Measurements from ENCODE around the gene SYS1. TPM values are rescaled to one million over a fixed set of nuclear protein-coding genes. Genes with fewer than 3 reads are reported as not detected.

The SYS1 gene
- total RNA-seq, 6 donors from 2014 or later: 31.0 to 61.4 (median 50.7) TPM

DNA sequence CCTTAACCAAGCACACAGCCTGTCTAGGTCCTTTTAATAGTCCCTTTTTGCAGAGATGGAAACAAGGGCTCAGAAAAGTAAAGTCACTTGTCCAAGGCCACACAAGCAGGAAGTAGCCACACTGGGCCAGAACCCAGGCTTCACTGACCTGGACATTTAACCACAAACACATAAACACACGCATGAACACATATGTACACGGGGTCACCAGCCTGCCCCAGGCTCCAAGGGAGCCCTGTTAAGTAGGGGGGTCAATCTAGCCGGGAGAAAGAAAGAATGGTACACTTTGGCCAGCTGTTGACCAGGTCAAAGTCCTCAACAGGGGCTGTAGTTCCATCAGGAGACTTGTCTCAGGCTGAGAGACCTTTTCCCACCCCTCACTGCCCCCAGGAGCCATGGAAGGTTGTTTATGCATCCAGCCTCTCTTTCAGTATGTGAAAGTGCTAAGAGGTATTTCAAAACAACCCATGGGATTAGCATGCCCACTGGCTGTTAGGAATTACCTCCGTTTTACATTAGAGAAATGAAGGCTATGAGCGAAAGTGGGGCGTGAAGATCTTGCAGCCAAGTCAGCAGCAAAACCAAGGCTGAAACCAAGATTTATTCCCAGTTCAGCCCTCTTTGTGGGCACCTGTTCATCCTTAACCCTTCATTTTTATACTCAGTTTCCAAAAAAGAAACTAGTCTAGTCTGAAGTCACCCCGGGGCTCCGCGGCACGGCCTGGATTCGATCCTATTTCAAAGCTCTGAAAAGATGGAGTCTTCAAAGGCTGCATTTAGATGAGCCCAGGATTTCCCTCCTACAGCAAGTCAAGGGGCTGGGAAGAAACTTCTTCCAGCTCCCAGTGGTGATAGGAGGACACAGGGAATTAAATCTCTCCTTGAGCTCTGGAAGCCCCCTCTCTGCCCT is 24.6 kb upstream of the SYS1 start:
- Histone ChIP-seq H3K27me3 (no peaks in the 10 kb centered on the region), H3K4me3 (peak overlapping the region in 1 of 4 donors; percentile 7), H3K27ac (peak overlapping the region; percentile 76 to 92 (median 92)), H3K4me1 (peaks cover 39 to 72% (median 54%) of the 10 kb centered on the region in 4 donors), H3K36me3 (peaks cover 3 to 44% (median 17%) of the 10 kb centered on the region in 4 donors), H3K9me3 (no peaks in the 10 kb centered on the region)
- TF ChIP-seq POLR2A (IDR thresholded peaks at IDR 0.05) (peak in 1 of 4 donors; percentile 7), POLR2AphosphoS5 (IDR thresholded peaks at IDR 0.05) (no peak), CTCF (IDR thresholded peaks at IDR 0.05) (no peak), EP300 (IDR thresholded peaks at IDR 0.05) (no peak)
- 75 to 76% methylated on average over 10 to 11 of the region's 11 CpGs for WGBS, 2 donors
- DNase-seq (peak in 1 of 2 donors; percentile 27), ATAC-seq (ENCODE audit: low FRiP score in 2 of 2) (no peak)

DNA sequence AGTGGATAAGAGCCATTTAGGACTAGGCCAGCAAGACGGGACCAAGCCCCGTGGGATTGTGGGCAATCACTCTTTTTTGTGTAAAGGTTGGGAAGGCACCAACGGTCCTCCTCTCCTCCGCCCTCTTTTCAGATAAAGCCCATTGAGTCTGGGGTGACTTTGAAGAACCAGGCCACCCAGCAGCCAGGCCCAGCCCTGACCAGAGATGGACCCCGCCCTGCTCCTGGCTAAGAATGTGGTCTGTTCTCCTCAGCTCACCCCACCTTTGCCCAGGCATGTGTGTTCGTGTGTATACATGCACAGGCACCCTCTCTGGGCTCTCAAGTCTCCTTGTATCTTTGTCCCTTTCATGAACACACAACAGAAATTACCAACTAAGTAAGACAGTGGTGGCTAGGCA is 23.9 kb upstream of the SYS1 start:
- Histone ChIP-seq H3K4me1 (peaks cover 46 to 80% (median 59%) of the 10 kb centered on the region in 4 donors), H3K9me3 (no peaks in the 10 kb centered on the region), H3K27me3 (no peaks in the 10 kb centered on the region), H3K27ac (peak overlapping the region; percentile 76 to 92 (median 92)), H3K36me3 (peaks cover 3 to 39% (median 16%) of the 10 kb centered on the region in 4 donors), H3K4me3 (no peak overlapping the region)
- ATAC-seq (ENCODE audit: low FRiP score in 2 of 2) (no peak), DNase-seq (peak; percentile 22 to 59)
- WGBS, 2 donors: 55 to 87% methylated on average over 6 of the region's 6 CpGs
- TF ChIP-seq EP300 (IDR thresholded peaks at IDR 0.05) (no peak), CTCF (IDR thresholded peaks at IDR 0.05) (no peak), POLR2A (IDR thresholded peaks at IDR 0.05) (no peak), POLR2AphosphoS5 (IDR thresholded peaks at IDR 0.05) (no peak)

GRCh38 chr20:45339799-45340198 is 23.2 kb upstream of the SYS1 start:
- Histone ChIP-seq H3K9me3 (no peaks in the 10 kb centered on the region), H3K4me1 (peaks cover 53 to 85% (median 66%) of the 10 kb centered on the region in 4 donors), H3K4me3 (no peak overlapping the region), H3K27ac (peak overlapping the region; percentile 76 to 92 (median 92)), H3K36me3 (peaks cover 3 to 33% (median 13%) of the 10 kb centered on the region in 4 donors), H3K27me3 (no peaks in the 10 kb centered on the region)
- DNase-seq (no peak), ATAC-seq (ENCODE audit: low FRiP score in 2 of 2) (no peak)
- TF ChIP-seq POLR2A (IDR thresholded peaks at IDR 0.05) (no peak), CTCF (IDR thresholded peaks at IDR 0.05) (no peak), EP300 (IDR thresholded peaks at IDR 0.05) (no peak), POLR2AphosphoS5 (IDR thresholded peaks at IDR 0.05) (no peak)
- 97 to 100% methylated on average over 1 to 2 of the region's 2 CpGs for WGBS, 2 donors

- H3K36me3 ChIP-seq: peaks cover 0 to 28% (median 10%) of the 10 kb centered on the region in 4 donors
- H3K27ac ChIP-seq: peak overlapping the region; percentile 91 to 92 (median 92)
- peak in 1 of 2 donors; percentile 1 for ATAC-seq (ENCODE audit: low FRiP score in 2 of 2)
- peak in 2 of 4 donors; percentile 11 to 35 for TF ChIP-seq EP300 (IDR thresholded peaks at IDR 0.05)
- no peak for TF ChIP-seq CTCF (IDR thresholded peaks at IDR 0.05)
- TF ChIP-seq POLR2A (IDR thresholded peaks at IDR 0.05): peak in 1 of 4 donors; percentile 25
- peak in 1 of 2 donors; percentile 49 for TF ChIP-seq POLR2AphosphoS5 (IDR thresholded peaks at IDR 0.05)
- H3K4me3 ChIP-seq: no peak overlapping the region
- H3K4me1 ChIP-seq: peaks cover 58 to 91% (median 69%) of the 10 kb centered on the region in 4 donors
- peak in 1 of 2 donors; percentile 66 for DNase-seq
- WGBS, 2 donors: 55 to 59% methylated on average over 5 of the region's 5 CpGs
- no peaks in the 10 kb centered on the region for H3K9me3 ChIP-seq
- H3K27me3 ChIP-seq: no peaks in the 10 kb centered on the region
Observed at GRCh38 chr20:45340236-45340847, 22.6 kb upstream of the SYS1 start.
